ENCODE data around the gene ACACB.

ACACB gene

DNA sequence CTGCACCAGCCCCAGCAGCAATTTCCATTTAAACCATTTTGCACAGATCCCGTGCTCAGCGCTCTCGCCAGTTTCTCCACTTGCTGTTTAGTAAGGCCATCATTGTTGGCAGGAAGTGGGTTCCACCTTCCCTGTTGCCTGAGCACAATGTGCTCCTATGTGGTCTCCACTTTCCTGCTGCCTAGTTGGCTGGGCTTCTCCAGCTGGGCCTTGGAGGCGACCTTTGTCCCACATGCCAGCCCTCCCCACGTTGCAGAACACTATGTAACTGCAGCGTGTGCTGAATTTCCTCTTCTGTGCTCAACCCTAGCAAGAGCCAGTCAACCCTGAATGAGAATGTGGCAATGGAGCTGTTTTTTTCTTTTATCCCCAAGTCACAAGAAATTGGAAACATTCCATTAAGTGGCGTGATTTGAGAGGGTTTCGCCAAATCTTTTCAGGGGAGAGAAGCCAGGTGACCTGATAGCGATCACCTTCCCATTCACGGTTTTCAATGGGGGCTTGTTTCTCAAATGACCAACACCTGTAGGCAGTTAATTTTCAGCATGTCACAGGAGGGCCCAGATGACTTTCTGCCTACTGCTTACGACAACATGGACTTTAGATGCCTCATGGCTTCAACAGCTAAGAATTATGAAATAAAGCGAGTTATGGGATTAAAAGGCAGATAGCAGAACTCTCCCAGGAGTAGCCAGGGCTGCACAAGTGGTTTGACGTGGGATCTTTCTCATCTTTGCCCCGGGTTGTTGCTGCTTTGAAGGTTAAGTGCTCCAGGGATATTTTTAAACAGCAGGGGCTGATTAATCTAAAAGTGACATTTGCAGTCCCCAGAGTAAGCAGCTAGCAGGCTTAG lies at the start of gene ACACB:
Gene ACACB, plus strand, starts transcription at position 830 of the 853 bp plus-strand sequence. CDS start 22,819 bp downstream, outside the sequence.
- Mint-ChIP-seq H3K4me1 (ENCODE audit: low read depth) (peaks cover 32% of the 10 kb centered on the region), H3K36me3 (ENCODE audit: low read depth) (peaks cover 1% of the 10 kb centered on the region), H3K27ac (no peak within 1 kb of the TSS), H3K27me3 (no peaks in the 10 kb centered on the region), H3K9me3 (no peaks in the 10 kb centered on the region), H3K4me3 (no peak within 1 kb of the TSS)
- DNase-seq, result no peak

DNA sequence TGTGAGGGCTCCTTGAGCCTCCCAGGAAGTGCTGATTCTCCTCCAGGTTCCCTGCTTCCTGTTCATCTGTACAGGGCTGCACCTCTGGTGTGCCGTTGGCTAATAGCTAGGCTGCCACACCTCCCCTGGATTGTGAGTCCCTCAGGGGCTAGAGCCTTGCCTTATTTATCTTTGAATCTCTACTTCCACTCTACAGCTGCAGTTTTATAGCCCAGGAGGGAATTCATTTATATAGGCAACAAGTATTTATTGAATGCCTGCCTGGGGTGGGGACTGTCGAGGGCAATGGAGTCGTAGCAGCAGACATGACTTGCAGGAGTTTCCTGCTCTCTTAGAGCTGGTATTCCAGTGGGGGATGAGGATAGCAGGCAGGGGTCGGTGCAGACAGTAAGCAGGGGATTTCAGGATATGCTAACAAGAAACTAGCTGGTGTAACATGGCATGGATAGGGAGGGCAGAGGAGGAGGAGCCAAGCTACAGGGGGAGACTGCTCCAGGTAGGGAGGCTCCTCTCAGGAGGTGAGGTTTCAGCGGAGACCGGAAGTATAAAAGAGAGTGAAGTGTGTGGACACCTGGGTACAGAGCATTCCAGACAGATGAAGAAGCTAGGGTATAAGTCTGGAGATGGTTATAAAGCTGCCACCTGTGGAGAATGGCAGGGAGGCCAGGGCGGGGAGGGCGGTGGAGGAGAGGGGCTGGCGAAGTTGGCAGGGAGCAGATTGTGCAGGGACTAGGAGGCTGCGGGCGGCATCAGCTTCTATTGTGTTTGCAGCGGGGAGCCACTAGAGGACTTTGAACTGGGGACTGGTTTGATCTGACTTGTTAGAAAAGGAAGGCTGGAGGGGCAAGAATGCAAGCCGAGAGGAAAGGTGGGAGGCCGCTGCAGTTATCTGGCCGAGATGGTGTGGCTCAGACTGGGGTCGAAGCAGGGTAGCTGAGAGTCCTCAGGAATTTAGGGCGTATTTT lies 46.8 kb upstream of the ACACB start:
- Mint-ChIP-seq H3K27me3 (no peaks in the 10 kb centered on the region), H3K4me1 (ENCODE audit: low read depth) (no peaks in the 10 kb centered on the region), H3K36me3 (ENCODE audit: low read depth) (peaks cover 69% of the 10 kb centered on the region), H3K4me3 (no peak overlapping the region), H3K9me3 (no peaks in the 10 kb centered on the region), H3K27ac (no peak overlapping the region)
- no peak for DNase-seq

DNA sequence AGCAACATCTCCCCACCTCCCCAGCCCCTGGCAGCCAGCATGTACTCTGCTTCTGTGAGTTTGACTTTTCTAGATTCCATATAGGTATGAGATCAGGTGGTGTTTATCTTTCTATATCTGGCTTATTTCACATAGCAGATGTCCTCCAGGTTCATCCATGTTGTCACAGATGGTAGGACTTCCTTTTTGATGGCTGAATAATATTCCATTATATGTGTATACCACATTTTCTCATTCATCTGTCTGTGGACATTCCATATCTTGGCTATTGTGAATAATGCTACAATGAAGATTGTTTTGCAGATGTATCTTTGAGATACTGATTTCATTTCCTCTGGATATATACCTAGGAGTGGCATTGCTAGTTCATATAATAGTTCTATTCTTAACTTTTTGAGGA lies 41.5 kb upstream of the ACACB start:
- Mint-ChIP-seq H3K27ac (no peak overlapping the region), H3K9me3 (peaks cover 8% of the 10 kb centered on the region), H3K36me3 (ENCODE audit: low read depth) (peaks cover 86% of the 10 kb centered on the region), H3K27me3 (no peaks in the 10 kb centered on the region), H3K4me1 (ENCODE audit: low read depth) (no peaks in the 10 kb centered on the region), H3K4me3 (no peak overlapping the region)
- no peak for DNase-seq

DNA sequence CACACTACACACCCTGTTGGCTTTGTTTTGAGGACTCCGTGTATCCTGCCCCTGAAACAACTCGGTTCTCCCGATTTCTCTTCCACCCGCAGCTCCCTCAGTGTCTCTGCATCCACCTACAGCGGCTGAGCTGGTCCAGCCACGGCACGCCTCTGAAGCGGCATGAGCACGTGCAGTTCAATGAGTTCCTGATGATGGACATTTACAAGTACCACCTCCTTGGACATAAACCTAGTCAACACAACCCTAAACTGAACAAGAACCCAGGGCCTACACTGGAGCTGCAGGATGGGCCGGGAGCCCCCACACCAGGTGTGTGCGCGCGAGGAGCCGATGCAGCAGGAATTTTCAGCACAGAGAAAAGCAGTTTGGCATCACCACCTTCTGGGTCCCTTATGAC lies 33.6 kb upstream of the ACACB start:
- no peaks in the 10 kb centered on the region for H3K4me1 Mint-ChIP-seq (ENCODE audit: low read depth)
- no peak for DNase-seq
- H3K27me3 Mint-ChIP-seq, result no peaks in the 10 kb centered on the region
- H3K9me3 Mint-ChIP-seq, result peaks cover 6% of the 10 kb centered on the region
- H3K27ac Mint-ChIP-seq, result no peak overlapping the region
- peaks cover 81% of the 10 kb centered on the region for H3K36me3 Mint-ChIP-seq (ENCODE audit: low read depth)
- no peak overlapping the region for H3K4me3 Mint-ChIP-seq

DNA sequence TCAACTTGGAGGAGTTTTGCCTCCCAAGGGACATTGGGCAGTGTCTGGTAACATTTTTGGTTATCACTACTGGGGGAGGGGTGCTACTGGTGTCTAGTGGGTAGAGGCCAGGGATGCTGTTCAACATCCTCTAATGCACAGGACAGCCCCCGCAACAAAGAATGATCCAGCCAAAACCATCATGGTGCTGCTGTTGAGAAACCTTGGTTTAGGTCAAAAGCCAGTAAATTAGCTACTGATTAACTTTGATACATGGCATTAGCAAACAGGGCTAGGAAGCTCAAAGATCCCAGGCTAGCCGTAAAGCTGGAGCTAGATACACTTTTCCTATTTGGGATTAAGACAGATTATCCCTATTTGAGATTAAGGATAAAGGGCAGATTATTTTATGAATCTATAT lies 32.0 kb upstream of the ACACB start:
- Mint-ChIP-seq H3K27ac (no peak overlapping the region), H3K9me3 (no peaks in the 10 kb centered on the region), H3K27me3 (no peaks in the 10 kb centered on the region), H3K4me1 (ENCODE audit: low read depth) (peaks cover 2% of the 10 kb centered on the region), H3K36me3 (ENCODE audit: low read depth) (peaks cover 84% of the 10 kb centered on the region), H3K4me3 (no peak overlapping the region)
- DNase-seq, result no peak

DNA sequence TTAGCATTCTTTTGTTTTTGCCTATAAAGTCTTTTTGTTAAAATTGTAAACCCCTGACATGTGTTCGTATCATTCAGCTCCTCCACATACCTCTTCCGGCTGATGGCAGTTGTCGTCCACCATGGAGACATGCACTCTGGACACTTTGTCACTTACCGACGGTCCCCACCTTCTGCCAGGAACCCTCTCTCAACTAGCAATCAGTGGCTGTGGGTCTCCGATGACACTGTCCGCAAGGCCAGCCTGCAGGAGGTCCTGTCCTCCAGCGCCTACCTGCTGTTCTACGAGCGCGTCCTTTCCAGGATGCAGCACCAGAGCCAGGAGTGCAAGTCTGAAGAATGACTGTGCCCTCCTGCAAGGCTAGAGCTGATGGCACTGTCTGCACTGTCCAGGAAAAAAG lies 30.8 kb upstream of the ACACB start:
- no peak overlapping the region for H3K27ac Mint-ChIP-seq
- peaks cover 87% of the 10 kb centered on the region for H3K36me3 Mint-ChIP-seq (ENCODE audit: low read depth)
- H3K27me3 Mint-ChIP-seq, result no peaks in the 10 kb centered on the region
- H3K9me3 Mint-ChIP-seq, result no peaks in the 10 kb centered on the region
- H3K4me3 Mint-ChIP-seq, result no peak overlapping the region
- DNase-seq, result no peak
- H3K4me1 Mint-ChIP-seq (ENCODE audit: low read depth), result peaks cover 13% of the 10 kb centered on the region

DNA sequence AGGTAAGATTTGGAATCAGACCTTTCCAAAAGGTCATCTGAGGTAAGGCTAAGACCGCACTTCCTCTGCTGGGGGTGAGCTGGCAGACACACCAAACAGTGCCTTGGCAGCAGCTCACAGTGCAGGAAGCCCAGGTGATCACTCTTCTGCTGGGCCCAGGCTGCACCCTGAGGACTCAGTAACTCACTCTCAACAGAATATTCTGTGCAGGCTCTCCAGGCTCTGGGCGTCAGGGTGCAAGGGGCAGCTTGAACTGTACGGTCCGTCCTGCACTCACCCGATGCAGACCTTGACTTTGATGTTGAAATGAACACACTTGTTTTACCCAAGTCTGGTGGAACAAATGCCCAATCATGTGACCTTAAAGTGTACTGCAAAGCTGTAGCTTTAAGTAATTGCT lies 29.1 kb upstream of the ACACB start:
- peak overlapping the region; percentile 58 for H3K27ac Mint-ChIP-seq
- DNase-seq, result no peak
- H3K4me1 Mint-ChIP-seq (ENCODE audit: low read depth), result peaks cover 28% of the 10 kb centered on the region
- no peaks in the 10 kb centered on the region for H3K9me3 Mint-ChIP-seq
- H3K4me3 Mint-ChIP-seq, result no peak overlapping the region
- H3K36me3 Mint-ChIP-seq (ENCODE audit: low read depth), result peaks cover 90% of the 10 kb centered on the region
- no peaks in the 10 kb centered on the region for H3K27me3 Mint-ChIP-seq

DNA sequence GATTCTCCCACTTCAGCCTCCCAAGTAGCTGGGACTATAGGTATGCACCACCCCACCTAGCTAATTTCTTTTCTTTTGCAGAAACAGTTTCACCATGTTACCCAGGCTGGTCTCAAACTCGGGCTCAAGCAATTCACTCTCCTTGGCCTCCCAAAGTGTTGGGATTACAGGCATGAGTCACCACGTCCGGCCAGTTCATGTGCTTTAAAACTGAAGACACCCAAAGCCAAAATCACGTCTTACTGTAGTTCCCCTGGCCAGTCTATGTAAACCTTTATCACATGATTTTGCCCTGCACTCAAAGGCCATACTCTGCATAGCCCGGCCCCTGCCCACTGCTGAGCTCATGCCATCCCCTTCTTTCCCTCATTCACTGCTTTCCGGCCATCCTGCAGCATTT lies 27.6 kb upstream of the ACACB start:
- Mint-ChIP-seq H3K4me3 (no peak overlapping the region), H3K27ac (peak overlapping the region; percentile 39), H3K4me1 (ENCODE audit: low read depth) (peaks cover 43% of the 10 kb centered on the region), H3K36me3 (ENCODE audit: low read depth) (peaks cover 86% of the 10 kb centered on the region), H3K27me3 (no peaks in the 10 kb centered on the region), H3K9me3 (no peaks in the 10 kb centered on the region)
- no peak for DNase-seq

DNA sequence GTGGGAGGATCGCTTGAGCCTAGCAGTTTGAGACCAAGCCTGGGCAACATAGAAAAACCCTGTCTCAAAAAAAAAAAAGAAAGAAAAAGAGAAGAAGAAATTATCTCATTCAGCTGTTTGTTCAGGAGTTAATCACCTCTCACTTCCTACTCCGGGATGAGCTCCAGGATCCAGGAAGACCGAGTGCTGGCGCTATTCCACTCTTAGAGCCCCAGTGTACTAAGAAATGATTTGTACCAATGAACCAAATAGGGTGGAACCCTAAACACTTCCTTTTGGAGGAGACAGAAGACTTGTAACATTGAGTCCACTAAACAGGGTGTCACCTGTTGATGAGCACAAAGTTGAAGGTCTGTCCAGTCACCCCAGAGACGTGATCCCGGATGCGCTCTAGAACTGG lies 26.7 kb upstream of the ACACB start:
- Mint-ChIP-seq H3K36me3 (ENCODE audit: low read depth) (peaks cover 81% of the 10 kb centered on the region), H3K4me1 (ENCODE audit: low read depth) (peaks cover 45% of the 10 kb centered on the region), H3K27ac (peak overlapping the region; percentile 83), H3K4me3 (no peak overlapping the region), H3K9me3 (no peaks in the 10 kb centered on the region), H3K27me3 (no peaks in the 10 kb centered on the region)
- DNase-seq, result no peak

DNA sequence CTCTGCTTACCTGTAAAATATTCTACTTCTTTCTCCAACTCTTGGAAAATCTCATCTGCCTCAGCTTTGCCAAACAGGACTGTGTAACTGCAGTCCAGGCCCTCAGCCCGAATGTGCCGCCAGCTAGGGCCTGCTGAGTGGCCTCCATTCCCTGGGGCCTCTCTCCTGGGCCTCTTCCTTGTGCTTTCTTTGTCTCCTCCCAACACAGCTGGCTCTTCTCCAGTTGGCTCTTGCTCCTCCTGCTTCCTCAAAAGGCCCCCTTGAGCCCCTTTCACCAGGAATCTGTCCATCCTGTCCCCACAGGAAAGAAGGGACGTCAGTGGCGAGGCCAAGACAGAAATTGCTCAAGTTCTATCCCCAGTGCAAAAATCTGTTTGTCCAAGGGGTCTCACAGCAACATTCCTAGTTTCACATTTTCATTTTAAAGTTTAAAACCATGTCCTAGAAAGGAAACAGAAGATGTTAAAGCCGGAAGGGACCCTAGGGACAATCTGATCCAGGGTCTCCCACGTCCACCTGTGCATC lies 23.8 kb upstream of the ACACB start:
- peaks cover 56% of the 10 kb centered on the region for H3K36me3 Mint-ChIP-seq (ENCODE audit: low read depth)
- no peak for DNase-seq
- peak overlapping the region; percentile 95 for H3K27ac Mint-ChIP-seq
- H3K4me3 Mint-ChIP-seq, result peak overlapping the region; percentile 85
- H3K27me3 Mint-ChIP-seq, result no peaks in the 10 kb centered on the region
- no peaks in the 10 kb centered on the region for H3K9me3 Mint-ChIP-seq
- H3K4me1 Mint-ChIP-seq (ENCODE audit: low read depth), result peaks cover 45% of the 10 kb centered on the region

DNA sequence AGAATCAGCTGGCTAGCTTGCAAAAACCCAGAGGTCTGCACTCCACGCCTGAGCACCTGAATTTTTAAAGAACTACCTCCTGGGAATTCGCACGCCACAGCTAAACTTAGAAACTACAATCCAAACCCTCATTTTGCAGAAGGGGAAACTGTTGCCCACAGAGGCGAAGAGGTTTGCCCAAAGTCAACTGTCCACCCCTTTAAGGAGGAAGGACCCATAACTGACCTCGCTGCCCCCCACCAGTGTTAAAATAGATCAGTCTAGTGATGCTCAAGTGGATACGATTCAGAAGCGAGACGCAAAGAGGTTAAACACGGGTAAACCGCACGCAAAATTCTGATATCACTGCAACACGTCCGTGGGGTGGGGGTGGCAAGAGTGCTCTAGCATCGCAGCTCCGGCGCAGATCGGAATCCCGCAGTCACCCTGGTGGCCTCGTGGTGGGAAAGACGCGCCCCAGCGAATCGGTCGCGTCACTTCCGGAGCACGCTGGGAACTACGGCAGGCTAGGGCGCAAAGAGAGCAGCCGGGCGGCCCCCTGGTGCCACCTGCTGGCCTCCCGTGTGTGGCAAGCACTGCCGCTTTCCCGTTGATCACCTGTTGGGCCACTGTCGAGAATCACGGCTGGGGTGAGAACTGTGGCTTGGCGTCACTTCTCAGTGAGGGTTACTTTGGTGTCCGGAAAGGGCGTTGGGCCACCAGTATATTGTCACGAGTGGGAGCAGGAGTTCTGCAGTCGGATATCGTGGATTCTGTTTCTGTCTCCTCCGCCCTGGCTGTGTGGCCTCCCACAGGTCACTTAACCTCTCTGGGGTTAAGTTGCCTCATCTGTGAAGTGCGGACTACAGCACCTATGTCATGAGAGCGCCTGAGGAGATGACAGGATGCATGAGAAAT lies 23.1 kb upstream of the ACACB start, which contains the start of gene ALKBH2:
Gene ALKBH2, minus strand, starts transcription at position 451 of the 897 bp plus-strand sequence. CDS start 686 bp downstream, outside the sequence.
- Mint-ChIP-seq H3K4me3 (peak within 1 kb of the TSS; percentile 85), H3K27ac (peak within 1 kb of the TSS; percentile 95), H3K4me1 (ENCODE audit: low read depth) (peaks cover 45% of the 10 kb centered on the region), H3K9me3 (no peaks in the 10 kb centered on the region), H3K27me3 (no peaks in the 10 kb centered on the region), H3K36me3 (ENCODE audit: low read depth) (peaks cover 51% of the 10 kb centered on the region)
- DNase-seq, result peak; percentile 96

DNA sequence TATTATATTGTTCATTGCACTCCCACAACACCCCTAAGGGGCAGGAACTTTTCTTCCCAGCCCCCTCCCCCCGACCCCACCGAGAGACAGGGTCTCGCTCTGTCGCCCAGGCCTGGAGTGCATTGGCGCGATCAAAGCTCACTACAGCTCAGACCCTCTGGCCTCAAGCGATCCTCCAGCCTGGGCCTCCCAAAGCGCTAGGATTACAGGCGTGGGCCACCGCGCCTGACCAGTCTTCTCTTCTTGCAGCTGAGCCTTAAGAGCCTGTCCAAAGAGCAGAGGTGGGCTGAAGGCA lies 19.3 kb upstream of the ACACB start:
- Mint-ChIP-seq H3K36me3 (ENCODE audit: low read depth) (peaks cover 49% of the 10 kb centered on the region), H3K9me3 (no peaks in the 10 kb centered on the region), H3K4me3 (peak overlapping the region; percentile 88), H3K27me3 (no peaks in the 10 kb centered on the region), H3K4me1 (ENCODE audit: low read depth) (peaks cover 45% of the 10 kb centered on the region), H3K27ac (peak overlapping the region; percentile 95)
- no peak for DNase-seq

DNA sequence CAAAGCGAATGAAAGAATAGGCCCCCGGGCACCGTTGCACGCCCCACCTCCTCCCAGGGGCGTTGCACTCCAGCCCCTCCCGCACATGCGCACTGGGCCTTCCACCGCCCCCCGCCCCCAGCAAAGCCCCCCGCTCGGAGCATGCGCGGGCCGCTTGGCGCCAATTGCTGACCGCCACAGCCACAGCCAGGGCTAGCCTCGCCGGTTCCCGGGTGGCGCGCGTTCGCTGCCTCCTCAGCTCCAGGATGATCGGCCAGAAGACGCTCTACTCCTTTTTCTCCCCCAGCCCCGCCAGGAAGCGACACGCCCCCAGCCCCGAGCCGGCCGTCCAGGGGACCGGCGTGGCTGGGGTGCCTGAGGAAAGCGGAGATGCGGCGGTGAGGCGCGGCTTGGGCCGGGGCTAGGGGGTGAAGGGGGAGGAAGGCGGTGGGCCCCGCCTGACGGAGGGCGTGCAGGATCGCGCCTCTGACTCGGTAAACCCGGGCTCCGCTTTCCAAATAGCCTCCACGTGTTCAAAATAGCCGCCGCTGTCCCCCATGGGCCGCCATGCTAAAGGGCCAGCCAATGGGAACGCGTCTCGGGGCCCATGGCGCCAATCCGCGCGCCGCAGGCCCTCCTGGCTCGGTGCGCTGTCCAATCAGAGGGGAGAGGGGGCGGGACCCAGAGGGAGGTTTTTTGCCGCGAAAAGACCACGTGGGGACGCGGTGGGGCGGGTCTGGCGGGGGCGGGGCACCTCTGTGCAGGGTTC lies 18.8 kb upstream of the ACACB start, which contains the start of gene UNG:
Gene UNG, plus strand, starts transcription at position 163 of the 748 bp plus-strand sequence. Its CDS starts 83 bp downstream, at position 246.
- H3K27ac Mint-ChIP-seq, result peak within 1 kb of the TSS; percentile 95
- H3K27me3 Mint-ChIP-seq, result no peaks in the 10 kb centered on the region
- H3K9me3 Mint-ChIP-seq, result no peaks in the 10 kb centered on the region
- DNase-seq, result peak; percentile 95
- H3K36me3 Mint-ChIP-seq (ENCODE audit: low read depth), result peaks cover 49% of the 10 kb centered on the region
- H3K4me1 Mint-ChIP-seq (ENCODE audit: low read depth), result peaks cover 40% of the 10 kb centered on the region
- H3K4me3 Mint-ChIP-seq, result peak within 1 kb of the TSS; percentile 88
